ENCODE results near the gene SPTB.

The SPTB gene

DNA sequence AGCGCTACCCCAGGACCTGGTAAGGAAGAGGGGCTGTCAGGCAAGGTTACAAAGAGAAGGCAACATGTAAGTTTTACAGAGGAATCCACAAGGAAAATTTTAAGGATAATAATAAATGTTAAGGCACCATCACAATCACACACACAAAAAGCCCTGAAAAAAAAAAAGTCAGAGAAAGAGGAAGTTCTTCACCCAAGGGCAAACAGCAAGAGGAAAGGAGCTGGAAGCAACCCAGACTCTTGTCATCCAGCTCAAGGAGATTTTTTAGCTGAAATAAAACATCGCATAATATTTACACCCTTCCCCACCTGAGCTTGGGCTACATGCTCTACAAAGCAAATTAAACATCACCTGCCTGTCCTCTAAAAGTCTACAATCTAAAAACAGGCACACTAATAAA, 9.5 kb downstream of the SPTB start (continued):
- TF ChIP-seq, protein P1, sequence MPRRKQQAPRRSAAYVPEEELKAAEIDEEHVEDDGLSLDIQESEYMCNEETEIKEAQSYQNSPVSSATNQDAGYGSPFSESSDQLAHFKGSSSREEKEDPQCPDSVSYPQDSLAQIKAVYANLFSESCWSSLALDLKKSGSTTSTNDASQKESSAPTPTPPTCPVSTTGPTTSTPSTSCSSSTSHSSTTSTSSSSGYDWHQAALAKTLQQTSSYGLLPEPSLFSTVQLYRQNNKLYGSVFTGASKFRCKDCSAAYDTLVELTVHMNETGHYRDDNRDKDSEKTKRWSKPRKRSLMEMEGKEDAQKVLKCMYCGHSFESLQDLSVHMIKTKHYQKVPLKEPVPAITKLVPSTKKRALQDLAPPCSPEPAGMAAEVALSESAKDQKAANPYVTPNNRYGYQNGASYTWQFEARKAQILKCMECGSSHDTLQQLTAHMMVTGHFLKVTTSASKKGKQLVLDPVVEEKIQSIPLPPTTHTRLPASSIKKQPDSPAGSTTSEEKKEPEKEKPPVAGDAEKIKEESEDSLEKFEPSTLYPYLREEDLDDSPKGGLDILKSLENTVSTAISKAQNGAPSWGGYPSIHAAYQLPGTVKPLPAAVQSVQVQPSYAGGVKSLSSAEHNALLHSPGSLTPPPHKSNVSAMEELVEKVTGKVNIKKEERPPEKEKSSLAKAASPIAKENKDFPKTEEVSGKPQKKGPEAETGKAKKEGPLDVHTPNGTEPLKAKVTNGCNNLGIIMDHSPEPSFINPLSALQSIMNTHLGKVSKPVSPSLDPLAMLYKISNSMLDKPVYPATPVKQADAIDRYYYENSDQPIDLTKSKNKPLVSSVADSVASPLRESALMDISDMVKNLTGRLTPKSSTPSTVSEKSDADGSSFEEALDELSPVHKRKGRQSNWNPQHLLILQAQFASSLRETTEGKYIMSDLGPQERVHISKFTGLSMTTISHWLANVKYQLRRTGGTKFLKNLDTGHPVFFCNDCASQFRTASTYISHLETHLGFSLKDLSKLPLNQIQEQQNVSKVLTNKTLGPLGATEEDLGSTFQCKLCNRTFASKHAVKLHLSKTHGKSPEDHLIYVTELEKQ (tag by site-specific recombination; IDR thresholded peaks at IDR 0.05; ENCODE audit: borderline replicate concordance), result no peak
- TF ChIP-seq ZXDB (tag by site-specific recombination; IDR thresholded peaks at IDR 0.05) (no peak), ZNF548 (tag by site-specific recombination; IDR thresholded peaks at IDR 0.05) (no peak), HOXA7 (CRISPR knock-in tag; IDR thresholded peaks at IDR 0.05; ENCODE audit: borderline replicate concordance) (no peak), SP7 (tag by site-specific recombination; IDR thresholded peaks at IDR 0.05) (no peak), ZNF366 (tag by site-specific recombination; conservative IDR thresholded peaks at IDR 0.05) (no peak), ZNF140 (tag by site-specific recombination; IDR thresholded peaks at IDR 0.05) (no peak), ZSCAN23 (tag by site-specific recombination; IDR thresholded peaks at IDR 0.05) (no peak), ZNF433 (tag by site-specific recombination; IDR thresholded peaks at IDR 0.05; ENCODE audit: low read depth) (no peak)
- TF ChIP-seq, protein P2, sequence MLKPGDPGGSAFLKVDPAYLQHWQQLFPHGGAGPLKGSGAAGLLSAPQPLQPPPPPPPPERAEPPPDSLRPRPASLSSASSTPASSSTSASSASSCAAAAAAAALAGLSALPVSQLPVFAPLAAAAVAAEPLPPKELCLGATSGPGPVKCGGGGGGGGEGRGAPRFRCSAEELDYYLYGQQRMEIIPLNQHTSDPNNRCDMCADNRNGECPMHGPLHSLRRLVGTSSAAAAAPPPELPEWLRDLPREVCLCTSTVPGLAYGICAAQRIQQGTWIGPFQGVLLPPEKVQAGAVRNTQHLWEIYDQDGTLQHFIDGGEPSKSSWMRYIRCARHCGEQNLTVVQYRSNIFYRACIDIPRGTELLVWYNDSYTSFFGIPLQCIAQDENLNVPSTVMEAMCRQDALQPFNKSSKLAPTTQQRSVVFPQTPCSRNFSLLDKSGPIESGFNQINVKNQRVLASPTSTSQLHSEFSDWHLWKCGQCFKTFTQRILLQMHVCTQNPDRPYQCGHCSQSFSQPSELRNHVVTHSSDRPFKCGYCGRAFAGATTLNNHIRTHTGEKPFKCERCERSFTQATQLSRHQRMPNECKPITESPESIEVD (tag by site-specific recombination; IDR thresholded peaks at IDR 0.05), result no peak
- TF ChIP-seq, protein P3, sequence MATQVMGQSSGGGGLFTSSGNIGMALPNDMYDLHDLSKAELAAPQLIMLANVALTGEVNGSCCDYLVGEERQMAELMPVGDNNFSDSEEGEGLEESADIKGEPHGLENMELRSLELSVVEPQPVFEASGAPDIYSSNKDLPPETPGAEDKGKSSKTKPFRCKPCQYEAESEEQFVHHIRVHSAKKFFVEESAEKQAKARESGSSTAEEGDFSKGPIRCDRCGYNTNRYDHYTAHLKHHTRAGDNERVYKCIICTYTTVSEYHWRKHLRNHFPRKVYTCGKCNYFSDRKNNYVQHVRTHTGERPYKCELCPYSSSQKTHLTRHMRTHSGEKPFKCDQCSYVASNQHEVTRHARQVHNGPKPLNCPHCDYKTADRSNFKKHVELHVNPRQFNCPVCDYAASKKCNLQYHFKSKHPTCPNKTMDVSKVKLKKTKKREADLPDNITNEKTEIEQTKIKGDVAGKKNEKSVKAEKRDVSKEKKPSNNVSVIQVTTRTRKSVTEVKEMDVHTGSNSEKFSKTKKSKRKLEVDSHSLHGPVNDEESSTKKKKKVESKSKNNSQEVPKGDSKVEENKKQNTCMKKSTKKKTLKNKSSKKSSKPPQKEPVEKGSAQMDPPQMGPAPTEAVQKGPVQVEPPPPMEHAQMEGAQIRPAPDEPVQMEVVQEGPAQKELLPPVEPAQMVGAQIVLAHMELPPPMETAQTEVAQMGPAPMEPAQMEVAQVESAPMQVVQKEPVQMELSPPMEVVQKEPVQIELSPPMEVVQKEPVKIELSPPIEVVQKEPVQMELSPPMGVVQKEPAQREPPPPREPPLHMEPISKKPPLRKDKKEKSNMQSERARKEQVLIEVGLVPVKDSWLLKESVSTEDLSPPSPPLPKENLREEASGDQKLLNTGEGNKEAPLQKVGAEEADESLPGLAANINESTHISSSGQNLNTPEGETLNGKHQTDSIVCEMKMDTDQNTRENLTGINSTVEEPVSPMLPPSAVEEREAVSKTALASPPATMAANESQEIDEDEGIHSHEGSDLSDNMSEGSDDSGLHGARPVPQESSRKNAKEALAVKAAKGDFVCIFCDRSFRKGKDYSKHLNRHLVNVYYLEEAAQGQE (tag by site-specific recombination; IDR thresholded peaks at IDR 0.05), result no peak

DNA sequence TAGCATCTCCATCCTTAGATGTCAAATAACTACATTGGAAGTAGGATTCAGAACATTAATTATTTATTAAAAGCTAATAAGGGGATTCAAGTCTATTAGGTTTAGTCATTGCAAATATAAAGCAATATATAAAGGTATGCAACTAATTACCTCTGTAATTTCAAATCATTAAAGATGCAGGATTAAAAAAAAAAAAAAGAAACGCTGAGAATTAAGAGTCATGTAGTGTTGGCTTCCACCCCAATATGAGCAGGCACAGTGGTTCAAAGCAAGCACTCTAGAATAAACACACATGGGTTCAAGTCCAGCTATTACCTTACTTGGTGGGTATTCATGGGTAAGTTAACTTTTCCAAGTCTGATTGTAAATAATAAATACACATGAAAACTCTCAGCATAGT, 10.9 kb downstream of the SPTB start:
- no peaks in the 10 kb centered on the region for H3K36me3 ChIP-seq (ENCODE audit: control insufficient read depth in 2 of 2, insufficient read depth in 1 of 2, low read length in 2 of 2)
- H3K9me3 ChIP-seq (ENCODE audit: control insufficient read depth, insufficient read depth, low read depth, low read length), result no peaks in the 10 kb centered on the region
- POLR2A ChIA-PET, result no interaction called here
- no peaks in the 10 kb centered on the region for H3K4me1 ChIP-seq (ENCODE audit: control insufficient read depth, insufficient read depth, low read length)
- CTCF ChIA-PET, result interaction anchor here (0.6 to 1.4 kb wide), 6 partner anchors 22 to 96 kb away, joined by 3 to 9 read pairs (median 3); no protein-coding TSS in a partner anchor
- no peak overlapping the region for H3K4me3 ChIP-seq (ENCODE audit: low read depth, low read length)
- H3K27ac ChIP-seq (ENCODE audit: extremely low read depth, low read depth, low read length), result no peak overlapping the region
- TF ChIP-seq, protein P4, sequence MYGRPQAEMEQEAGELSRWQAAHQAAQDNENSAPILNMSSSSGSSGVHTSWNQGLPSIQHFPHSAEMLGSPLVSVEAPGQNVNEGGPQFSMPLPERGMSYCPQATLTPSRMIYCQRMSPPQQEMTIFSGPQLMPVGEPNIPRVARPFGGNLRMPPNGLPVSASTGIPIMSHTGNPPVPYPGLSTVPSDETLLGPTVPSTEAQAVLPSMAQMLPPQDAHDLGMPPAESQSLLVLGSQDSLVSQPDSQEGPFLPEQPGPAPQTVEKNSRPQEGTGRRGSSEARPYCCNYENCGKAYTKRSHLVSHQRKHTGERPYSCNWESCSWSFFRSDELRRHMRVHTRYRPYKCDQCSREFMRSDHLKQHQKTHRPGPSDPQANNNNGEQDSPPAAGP (tag by site-specific recombination; IDR thresholded peaks at IDR 0.05), result no peak
- no peak for TF ChIP-seq ZNF792 (tag by site-specific recombination; IDR thresholded peaks at IDR 0.05)
- TF ChIP-seq, protein P5, sequence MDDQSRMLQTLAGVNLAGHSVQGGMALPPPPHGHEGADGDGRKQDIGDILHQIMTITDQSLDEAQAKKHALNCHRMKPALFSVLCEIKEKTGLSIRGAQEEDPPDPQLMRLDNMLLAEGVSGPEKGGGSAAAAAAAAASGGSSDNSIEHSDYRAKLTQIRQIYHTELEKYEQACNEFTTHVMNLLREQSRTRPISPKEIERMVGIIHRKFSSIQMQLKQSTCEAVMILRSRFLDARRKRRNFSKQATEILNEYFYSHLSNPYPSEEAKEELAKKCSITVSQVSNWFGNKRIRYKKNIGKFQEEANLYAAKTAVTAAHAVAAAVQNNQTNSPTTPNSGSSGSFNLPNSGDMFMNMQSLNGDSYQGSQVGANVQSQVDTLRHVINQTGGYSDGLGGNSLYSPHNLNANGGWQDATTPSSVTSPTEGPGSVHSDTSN (CRISPR knock-in tag; IDR thresholded peaks at IDR 0.05), result no peak
- no peak for TF ChIP-seq ZNF223 (tag by site-specific recombination; IDR thresholded peaks at IDR 0.05)
- no peak for TF ChIP-seq OSR2 (tag by site-specific recombination; IDR thresholded peaks at IDR 0.05)
- TF ChIP-seq ZNF146 (tag by site-specific recombination; IDR thresholded peaks at IDR 0.05), result no peak
- TF ChIP-seq, protein P6, sequence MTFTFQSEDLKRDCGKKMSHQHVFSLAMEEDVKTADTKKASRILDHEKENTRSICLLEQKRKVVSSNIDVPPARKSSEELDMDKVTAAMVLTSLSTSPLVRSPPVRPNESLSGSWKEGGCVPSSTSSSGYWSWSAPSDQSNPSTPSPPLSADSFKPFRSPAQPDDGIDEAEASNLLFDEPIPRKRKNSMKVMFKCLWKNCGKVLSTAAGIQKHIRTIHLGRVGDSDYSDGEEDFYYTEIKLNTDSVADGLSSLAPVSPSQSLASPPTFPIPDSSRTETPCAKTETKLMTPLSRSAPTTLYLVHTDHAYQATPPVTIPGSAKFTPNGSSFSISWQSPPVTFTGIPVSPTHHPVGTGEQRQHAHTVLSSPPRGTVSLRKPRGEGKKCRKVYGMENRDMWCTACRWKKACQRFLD (tag by site-specific recombination; IDR thresholded peaks at IDR 0.05), result no peak
- no peak for TF ChIP-seq ZNF354C (tag by site-specific recombination; IDR thresholded peaks at IDR 0.05; ENCODE audit: borderline replicate concordance, low read depth)
- TF ChIP-seq OVOL3 (tag by site-specific recombination; IDR thresholded peaks at IDR 0.05), result no peak
- no peak for TF ChIP-seq ZFP69B (tag by site-specific recombination; IDR thresholded peaks at IDR 0.05)
- no peak for TF ChIP-seq ZNF660 (tag by site-specific recombination; IDR thresholded peaks at IDR 0.05)
- TF ChIP-seq ZNF654 (tag by site-specific recombination; IDR thresholded peaks at IDR 0.05; ENCODE audit: low read depth), result no peak
- no peak for TF ChIP-seq ZNF239 (tag by site-specific recombination; IDR thresholded peaks at IDR 0.05)
- TF ChIP-seq, protein P7, sequence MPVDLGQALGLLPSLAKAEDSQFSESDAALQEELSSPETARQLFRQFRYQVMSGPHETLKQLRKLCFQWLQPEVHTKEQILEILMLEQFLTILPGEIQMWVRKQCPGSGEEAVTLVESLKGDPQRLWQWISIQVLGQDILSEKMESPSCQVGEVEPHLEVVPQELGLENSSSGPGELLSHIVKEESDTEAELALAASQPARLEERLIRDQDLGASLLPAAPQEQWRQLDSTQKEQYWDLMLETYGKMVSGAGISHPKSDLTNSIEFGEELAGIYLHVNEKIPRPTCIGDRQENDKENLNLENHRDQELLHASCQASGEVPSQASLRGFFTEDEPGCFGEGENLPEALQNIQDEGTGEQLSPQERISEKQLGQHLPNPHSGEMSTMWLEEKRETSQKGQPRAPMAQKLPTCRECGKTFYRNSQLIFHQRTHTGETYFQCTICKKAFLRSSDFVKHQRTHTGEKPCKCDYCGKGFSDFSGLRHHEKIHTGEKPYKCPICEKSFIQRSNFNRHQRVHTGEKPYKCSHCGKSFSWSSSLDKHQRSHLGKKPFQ (tag by site-specific recombination; IDR thresholded peaks at IDR 0.05), result no peak

Measured in HEK293 (cell line).